Measurements from ENCODE around the gene GH2. TPM values are rescaled to one million over a fixed set of nuclear protein-coding genes. Genes with fewer than 3 reads are reported as not detected.

The GH2 gene
- total RNA-seq, 4 donors from 2014 or later, result not detected

- Histone ChIP-seq H3K4me3 (no peak overlapping the region), H3K9me3 (no peaks in the 10 kb centered on the region), H3K36me3 (peaks cover 43 to 73% (median 59%) of the 10 kb centered on the region in 3 donors), H3K27ac (peak overlapping the region in 1 of 4 donors; percentile 26), H3K27me3 (no peaks in the 10 kb centered on the region), H3K4me1 (peaks cover 24 to 69% (median 32%) of the 10 kb centered on the region in 3 donors)
- WGBS, 2 donors, result 73 to 74% methylated on average over 2 to 5 of the region's 5 CpGs
- DNase-seq, result no peak
- TF ChIP-seq, protein P1, sequence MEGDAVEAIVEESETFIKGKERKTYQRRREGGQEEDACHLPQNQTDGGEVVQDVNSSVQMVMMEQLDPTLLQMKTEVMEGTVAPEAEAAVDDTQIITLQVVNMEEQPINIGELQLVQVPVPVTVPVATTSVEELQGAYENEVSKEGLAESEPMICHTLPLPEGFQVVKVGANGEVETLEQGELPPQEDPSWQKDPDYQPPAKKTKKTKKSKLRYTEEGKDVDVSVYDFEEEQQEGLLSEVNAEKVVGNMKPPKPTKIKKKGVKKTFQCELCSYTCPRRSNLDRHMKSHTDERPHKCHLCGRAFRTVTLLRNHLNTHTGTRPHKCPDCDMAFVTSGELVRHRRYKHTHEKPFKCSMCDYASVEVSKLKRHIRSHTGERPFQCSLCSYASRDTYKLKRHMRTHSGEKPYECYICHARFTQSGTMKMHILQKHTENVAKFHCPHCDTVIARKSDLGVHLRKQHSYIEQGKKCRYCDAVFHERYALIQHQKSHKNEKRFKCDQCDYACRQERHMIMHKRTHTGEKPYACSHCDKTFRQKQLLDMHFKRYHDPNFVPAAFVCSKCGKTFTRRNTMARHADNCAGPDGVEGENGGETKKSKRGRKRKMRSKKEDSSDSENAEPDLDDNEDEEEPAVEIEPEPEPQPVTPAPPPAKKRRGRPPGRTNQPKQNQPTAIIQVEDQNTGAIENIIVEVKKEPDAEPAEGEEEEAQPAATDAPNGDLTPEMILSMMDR (IDR thresholded peaks at IDR 0.05), result no peak
- TF ChIP-seq POLR2A (IDR thresholded peaks at IDR 0.05), result no peak
- intact Hi-C loops (cut with DNase I), result no loop called here
Observed at GRCh38 chr17:63830278-63830677, 51.5 kb downstream of the GH2 start.

Small RNA genes lying within 50 kb of the gene (small RNA-seq; reads per million reads assigned to genes)
- gene AC040958.1, result 0 reads per million in 4 donors
- 0 reads per million in 4 donors for gene AC127029.1
- 0 reads per million in 4 donors for gene GH1

Other genes with a start within 250 kb of the GH2 start
- 1 to 10 TPM; 1.6 to 8.5 (median 4.7) TPM for gene LIMD2, start 181.8 kb downstream of the GH2 start, total RNA-seq
- gene STRADA, start 140.1 kb downstream of the GH2 start, total RNA-seq, result 10 to 100 TPM in 3 of 4 donors, 1 to 10 TPM in 1; 9.2 to 25.4 (median 18.6) TPM
- gene CCDC47, start 108.3 kb downstream of the GH2 start, total RNA-seq, result 10 to 100 TPM; 55.9 to 66.4 (median 63.7) TPM
- gene DDX42, start 107.8 kb downstream of the GH2 start, total RNA-seq, result 10 to 100 TPM; 27.1 to 88.5 (median 51.9) TPM
- gene PSMC5, start 54.5 kb downstream of the GH2 start, total RNA-seq, result 10 to 100 TPM; 55.0 to 87.9 (median 80.7) TPM
- 10 to 100 TPM; 19.8 to 52.3 (median 29.0) TPM for gene FTSJ3, start 54.3 kb downstream of the GH2 start, total RNA-seq
- 100 to 1,000 TPM; 111 to 161 (median 133) TPM for gene SMARCD2, start 39.3 kb downstream of the GH2 start, total RNA-seq
- gene CSH2, start 8.3 kb downstream of the GH2 start, total RNA-seq, result not detected
- not detected for gene CSH1, start 14.6 kb upstream of the GH2 start, total RNA-seq
- gene CSHL1, start 29.3 kb upstream of the GH2 start, total RNA-seq, result not detected
- not detected for gene GH1, start 36.9 kb upstream of the GH2 start, total RNA-seq
- gene CD79B, start 50.4 kb upstream of the GH2 start, total RNA-seq, result 1 to 10 TPM in 3 of 4 donors, not detected in 1; 1.1 to 2.0 (median 1.3) TPM
- gene SCN4A, start 91.0 kb upstream of the GH2 start, total RNA-seq, result under 1 TPM in 2 of 4 donors, not detected in 2; under 0.01 to 0.12 TPM
- gene PRR29, start 116.4 kb upstream of the GH2 start, total RNA-seq, result under 1 TPM in 1 of 4 donors, not detected in 3; 0.09 TPM
- gene ICAM2, start 138.7 kb upstream of the GH2 start, total RNA-seq, result 10 to 100 TPM in 2 of 4 donors, 1 to 10 TPM in 1, not detected in 1; 2.8 to 28.8 (median 11.8) TPM
- gene ERN1, start 248.2 kb upstream of the GH2 start, total RNA-seq, result 10 to 100 TPM in 3 of 4 donors, 1 to 10 TPM in 1; 9.2 to 19.1 (median 15.1) TPM

Measured in esophagus squamous epithelium (tissue), 5 donors.